ENCODE measurements around the gene LAMC2. TPM values are rescaled to one million over a fixed set of nuclear protein-coding genes. Genes with fewer than 3 reads are reported as not detected.
A peak's percentile ranks its signal among the peaks of the same experiment; 100 is the strongest.

The LAMC2 gene
- total RNA-seq, 1 experiment from 2014 or later, result 884 TPM

GRCh38 chr1:183164963-183165362 lies 21.1 kb upstream of the LAMC2 start:
- Mint-ChIP-seq H3K27me3 (ENCODE audit: insufficient read depth, unreplicated experiment) (no peaks in the 10 kb centered on the region), H3K4me1 (ENCODE audit: insufficient read depth, unreplicated experiment) (peaks cover 20% of the 10 kb centered on the region), H3K36me3 (ENCODE audit: insufficient read depth, unreplicated experiment) (peaks cover 4% of the 10 kb centered on the region), H3K4me3 (ENCODE audit: unreplicated experiment) (no peak overlapping the region), H3K27ac (ENCODE audit: low read depth, unreplicated experiment) (no peak overlapping the region), H3K9me3 (ENCODE audit: unreplicated experiment) (no peaks in the 10 kb centered on the region)
- intact Hi-C loops (cut with micrococcal nuclease), result loop anchor here (1.0 kb wide), 2 partner anchors 15 to 21 kb away; partner anchors contain the start of gene LAMC2
- peak; percentile 72 for DNase-seq (ENCODE audit: unreplicated experiment)
- TSS peak; percentile 68 for BruUV-seq (replicated peaks)
- CTCF ChIA-PET, result no interaction called here
- POLR2A ChIA-PET, result interaction anchor here (0.8 to 1.5 kb wide), 2 partner anchors 45 to 776 kb away, joined by 3 to 4 read pairs; no protein-coding TSS in a partner anchor
- no peak for TF ChIP-seq CTCF (IDR thresholded peaks at IDR 0.05; ENCODE audit: unreplicated experiment)

GRCh38 chr1:183165456-183165855 lies 20.6 kb upstream of the LAMC2 start:
- DNase-seq (ENCODE audit: unreplicated experiment), result no peak
- ChIA-PET POLR2A (interaction anchor here (0.8 kb wide), 1 partner anchor 776 kb away, joined by 3 read pairs; no protein-coding TSS in a partner anchor), CTCF (no interaction called here)
- TF ChIP-seq CTCF (IDR thresholded peaks at IDR 0.05; ENCODE audit: unreplicated experiment), result no peak
- H3K9me3 Mint-ChIP-seq (ENCODE audit: unreplicated experiment), result no peaks in the 10 kb centered on the region
- intact Hi-C loops (cut with micrococcal nuclease), result no loop called here
- H3K27me3 Mint-ChIP-seq (ENCODE audit: insufficient read depth, unreplicated experiment), result no peaks in the 10 kb centered on the region
- no peak overlapping the region for H3K27ac Mint-ChIP-seq (ENCODE audit: low read depth, unreplicated experiment)
- no TSS peak for BruUV-seq (replicated peaks)
- no peaks in the 10 kb centered on the region for H3K36me3 Mint-ChIP-seq (ENCODE audit: insufficient read depth, unreplicated experiment)
- peaks cover 18% of the 10 kb centered on the region for H3K4me1 Mint-ChIP-seq (ENCODE audit: insufficient read depth, unreplicated experiment)
- H3K4me3 Mint-ChIP-seq (ENCODE audit: unreplicated experiment), result no peak overlapping the region

GRCh38 chr1:183166454-183166853 lies 19.6 kb upstream of the LAMC2 start:
- H3K4me3 Mint-ChIP-seq (ENCODE audit: unreplicated experiment), result no peak overlapping the region
- CTCF ChIA-PET, result interaction anchor here (0.6 to 1.2 kb wide), 2 partner anchors 11 to 28 kb away, joined by 3 to 5 read pairs; no protein-coding TSS in a partner anchor
- no TSS peak for BruUV-seq (replicated peaks)
- H3K4me1 Mint-ChIP-seq (ENCODE audit: insufficient read depth, unreplicated experiment), result peaks cover 18% of the 10 kb centered on the region
- DNase-seq (ENCODE audit: unreplicated experiment), result no peak
- no peaks in the 10 kb centered on the region for H3K36me3 Mint-ChIP-seq (ENCODE audit: insufficient read depth, unreplicated experiment)
- no peak overlapping the region for H3K27ac Mint-ChIP-seq (ENCODE audit: low read depth, unreplicated experiment)
- H3K9me3 Mint-ChIP-seq (ENCODE audit: unreplicated experiment), result no peaks in the 10 kb centered on the region
- no peaks in the 10 kb centered on the region for H3K27me3 Mint-ChIP-seq (ENCODE audit: insufficient read depth, unreplicated experiment)
- POLR2A ChIA-PET, result interaction anchor here (1.1 to 3.7 kb wide), 4 partner anchors 14 to 20 kb away, joined by 3 to 14 read pairs (median 6); no protein-coding TSS in a partner anchor
- TF ChIP-seq CTCF (IDR thresholded peaks at IDR 0.05; ENCODE audit: unreplicated experiment), result no peak
- intact Hi-C loops (cut with micrococcal nuclease), result no loop called here

- Mint-ChIP-seq H3K36me3 (ENCODE audit: insufficient read depth, unreplicated experiment) (no peaks in the 10 kb centered on the region), H3K27me3 (ENCODE audit: insufficient read depth, unreplicated experiment) (no peaks in the 10 kb centered on the region), H3K27ac (ENCODE audit: low read depth, unreplicated experiment) (no peak overlapping the region), H3K4me3 (ENCODE audit: unreplicated experiment) (no peak overlapping the region), H3K4me1 (ENCODE audit: insufficient read depth, unreplicated experiment) (peaks cover 18% of the 10 kb centered on the region), H3K9me3 (ENCODE audit: unreplicated experiment) (no peaks in the 10 kb centered on the region)
- no TSS peak for BruUV-seq (replicated peaks)
- no peak for TF ChIP-seq CTCF (IDR thresholded peaks at IDR 0.05; ENCODE audit: unreplicated experiment)
- no peak for DNase-seq (ENCODE audit: unreplicated experiment)
- CTCF ChIA-PET, result interaction anchor here (0.7 to 0.8 kb wide), 2 partner anchors 54 to 151 kb away, joined by 3 read pairs; no protein-coding TSS in a partner anchor
- intact Hi-C loops (cut with micrococcal nuclease), result no loop called here
- POLR2A ChIA-PET, result interaction anchor here (1.4 to 3.7 kb wide), 3 partner anchors 10 to 19 kb away, joined by 6 to 14 read pairs (median 7); no protein-coding TSS in a partner anchor
These were observed 18.4 kb upstream of the LAMC2 start for GRCh38 chr1:183167676-183168075.

Measured in MCF 10A (cell line).